Measurements from ENCODE around the gene MTFR1L.

MTFR1L gene

GRCh38 chr1:25819491-25820246, at the start of gene MTFR1L:
MTFR1L (plus strand) TSS chr1:25819954; CDS start chr1:25823105, 3,151 bp downstream.
- TF ChIP-seq, protein P1, sequence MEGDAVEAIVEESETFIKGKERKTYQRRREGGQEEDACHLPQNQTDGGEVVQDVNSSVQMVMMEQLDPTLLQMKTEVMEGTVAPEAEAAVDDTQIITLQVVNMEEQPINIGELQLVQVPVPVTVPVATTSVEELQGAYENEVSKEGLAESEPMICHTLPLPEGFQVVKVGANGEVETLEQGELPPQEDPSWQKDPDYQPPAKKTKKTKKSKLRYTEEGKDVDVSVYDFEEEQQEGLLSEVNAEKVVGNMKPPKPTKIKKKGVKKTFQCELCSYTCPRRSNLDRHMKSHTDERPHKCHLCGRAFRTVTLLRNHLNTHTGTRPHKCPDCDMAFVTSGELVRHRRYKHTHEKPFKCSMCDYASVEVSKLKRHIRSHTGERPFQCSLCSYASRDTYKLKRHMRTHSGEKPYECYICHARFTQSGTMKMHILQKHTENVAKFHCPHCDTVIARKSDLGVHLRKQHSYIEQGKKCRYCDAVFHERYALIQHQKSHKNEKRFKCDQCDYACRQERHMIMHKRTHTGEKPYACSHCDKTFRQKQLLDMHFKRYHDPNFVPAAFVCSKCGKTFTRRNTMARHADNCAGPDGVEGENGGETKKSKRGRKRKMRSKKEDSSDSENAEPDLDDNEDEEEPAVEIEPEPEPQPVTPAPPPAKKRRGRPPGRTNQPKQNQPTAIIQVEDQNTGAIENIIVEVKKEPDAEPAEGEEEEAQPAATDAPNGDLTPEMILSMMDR (IDR thresholded peaks at IDR 0.05; ENCODE audit: extremely low read depth, missing control alignments) = no peak
- DNase-seq (ENCODE audit: low spot score) = peak; percentile 98

GRCh38 chr1:25770541-25771220, 49.1 kb upstream of the MTFR1L start:
- no peak for DNase-seq (ENCODE audit: low spot score)
- TF ChIP-seq, protein P1 (IDR thresholded peaks at IDR 0.05; ENCODE audit: extremely low read depth, missing control alignments) = no peak

- TF ChIP-seq, protein P1 (IDR thresholded peaks at IDR 0.05; ENCODE audit: extremely low read depth, missing control alignments) = no peak
- peak; percentile 54 for DNase-seq (ENCODE audit: low spot score)
These were observed 48.3 kb upstream of the MTFR1L start for GRCh38 chr1:25771221-25772114.

DNA sequence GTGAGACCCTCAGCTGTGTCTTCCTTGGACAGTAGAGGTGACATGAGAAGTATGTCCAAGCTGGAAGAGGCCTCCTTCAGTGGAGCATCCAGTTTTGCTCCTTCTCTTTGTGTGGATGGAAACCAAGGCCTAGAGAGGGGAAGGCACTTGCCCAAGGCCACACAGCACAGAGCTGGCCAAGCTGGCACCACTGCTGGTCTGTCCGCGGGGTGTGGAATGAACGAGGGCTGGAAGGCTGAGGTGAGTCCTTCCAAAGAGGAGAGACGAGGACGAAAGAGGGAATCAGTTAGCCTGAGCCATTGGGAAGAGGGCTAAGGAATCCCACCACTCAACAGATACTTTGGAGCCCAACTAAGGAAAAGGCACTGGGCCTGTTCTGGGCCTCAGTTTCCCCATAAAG, 47.6 kb upstream of the MTFR1L start:
- DNase-seq (ENCODE audit: low spot score) = no peak
- TF ChIP-seq, protein P1 (IDR thresholded peaks at IDR 0.05; ENCODE audit: extremely low read depth, missing control alignments) = no peak

- TF ChIP-seq, protein P1 (IDR thresholded peaks at IDR 0.05; ENCODE audit: extremely low read depth, missing control alignments) = no peak
- no peak for DNase-seq (ENCODE audit: low spot score)
These were observed 47.0 kb upstream of the MTFR1L start for GRCh38 chr1:25772692-25773245.

GRCh38 chr1:25773441-25774125, 46.2 kb upstream of the MTFR1L start:
- TF ChIP-seq, protein P1 (IDR thresholded peaks at IDR 0.05; ENCODE audit: extremely low read depth, missing control alignments) = no peak
- DNase-seq (ENCODE audit: low spot score) = no peak

Measured in GM20000 (cell line).